Gastroesophageal sphincter (tissue), 4 donors: ENCODE data around the gene DPRX. TPM values are rescaled to one million over a fixed set of nuclear protein-coding genes. Genes with fewer than 3 reads are reported as not detected.

Experiments used
- ATAC-seq: fragments of 150-250 bp; one replicate; pipeline ENCODE4 v1.9.1; 2016; ENCODE audit warnings: mild to moderate bottlenecking, moderate library complexity
- H3K27ac ChIP-seq, 4 donors: fragments of 200-600 bp; sonication (generic) in 3 of 4; 1 replicate in 3 of 4; 2 replicates in 1 of 4; pipeline ENCODE4 v1.5.1; 2016 to 2019
- H3K27me3 ChIP-seq: fragments of 200-600 bp; sonication (generic); one replicate; pipeline ENCODE4 v1.5.1; 2019
- H3K36me3 ChIP-seq, 2 donors: fragments of 200-600 bp; sonication (generic); one replicate each; pipeline ENCODE4 v1.5.1; 2019; ENCODE audit warnings: control low read depth in 1 of 2
- H3K4me1 ChIP-seq, 3 donors: fragments of 200-600 bp; sonication (generic); 1 replicate in 2 of 3; 2 replicates in 1 of 3; pipeline ENCODE4 v1.5.1; 2016 to 2019; ENCODE audit warnings: control low read depth in 2 of 3
- H3K4me3 ChIP-seq, 2 donors: fragments of 200-600 bp; sonication (generic); one replicate each; pipeline ENCODE4 v1.5.1; 2019; ENCODE audit warnings: mild to moderate bottlenecking in 1 of 2, moderate library complexity in 1 of 2
- H3K9me3 ChIP-seq, 3 donors: fragments of 200-600 bp; sonication (generic); one replicate each; pipeline ENCODE4 v1.5.1; 2017 to 2019; ENCODE audit warnings: control low read depth in 2 of 3
- EP300 ChIP-seq: sonication (generic); formaldehyde crosslinking; IDR thresholded peaks from one replicate; pipeline ENCODE4 v1.6.1; 2017; ENCODE audit warnings: antibody characterized with exemption, mild to moderate bottlenecking
- POLR2A ChIP-seq, 2 donors: fragments of 450-650 bp; IDR thresholded peaks; one replicate each; pipeline ENCODE4 v1.6.1; 2017; ENCODE audit warnings: antibody characterized with exemption in 2 of 2, mild to moderate bottlenecking in 2 of 2, moderate library complexity in 1 of 2
- POLR2AphosphoS5 ChIP-seq: sonication (generic); formaldehyde crosslinking; IDR thresholded peaks from one replicate; pipeline ENCODE4 v1.6.1; 2017; ENCODE audit warnings: antibody characterized with exemption
- WGBS, 2 donors: methylation state at CpG; one replicate each; pipeline ENCODE4 v1.1.5; 2018; ENCODE audit warnings: low coverage in 1 of 2; 5-methylcytosine and 5-hydroxymethylcytosine counted together
- small RNA-seq, 4 donors: library from RNA; depleted of rRNA; stranded (forward); fragments of <200 nt; gene quantifications; one replicate each; pipeline ENCODE3, GENCODE V24; 2016
- total RNA-seq, 4 donors: library from RNA; depleted of rRNA; stranded (reverse); fragments of >200 nt; gene quantifications; one replicate each; pipeline ENCODE4 v1.1.0, GENCODE V29; 2016
- TF ChIP-seq, protein P1 (sequence below), 4 experiments: fragments of 200-600 bp in 2 of 4; fragments of 450-650 bp in 2 of 4; sonication (generic) in 1 of 4; IDR thresholded peaks; one replicate each; pipeline ENCODE4 v1.5.1; 2017 to 2019; ENCODE audit warnings: antibody characterized with exemption in 4 of 4, mild to moderate bottlenecking in 2 of 4, moderate library complexity in 2 of 4

The DPRX gene
- total RNA-seq, 4 donors from 2014 or later = not detected

GRCh38 chr19:53670345-53670744, 38.5 kb downstream of the DPRX start:
- H3K36me3 ChIP-seq = no peaks in the 10 kb centered on the region
- ATAC-seq = no peak
- TF ChIP-seq POLR2AphosphoS5 (no peak), POLR2A (IDR thresholded peaks at IDR 0.05) (no peak), EP300 (no peak)
- TF ChIP-seq, protein P1, sequence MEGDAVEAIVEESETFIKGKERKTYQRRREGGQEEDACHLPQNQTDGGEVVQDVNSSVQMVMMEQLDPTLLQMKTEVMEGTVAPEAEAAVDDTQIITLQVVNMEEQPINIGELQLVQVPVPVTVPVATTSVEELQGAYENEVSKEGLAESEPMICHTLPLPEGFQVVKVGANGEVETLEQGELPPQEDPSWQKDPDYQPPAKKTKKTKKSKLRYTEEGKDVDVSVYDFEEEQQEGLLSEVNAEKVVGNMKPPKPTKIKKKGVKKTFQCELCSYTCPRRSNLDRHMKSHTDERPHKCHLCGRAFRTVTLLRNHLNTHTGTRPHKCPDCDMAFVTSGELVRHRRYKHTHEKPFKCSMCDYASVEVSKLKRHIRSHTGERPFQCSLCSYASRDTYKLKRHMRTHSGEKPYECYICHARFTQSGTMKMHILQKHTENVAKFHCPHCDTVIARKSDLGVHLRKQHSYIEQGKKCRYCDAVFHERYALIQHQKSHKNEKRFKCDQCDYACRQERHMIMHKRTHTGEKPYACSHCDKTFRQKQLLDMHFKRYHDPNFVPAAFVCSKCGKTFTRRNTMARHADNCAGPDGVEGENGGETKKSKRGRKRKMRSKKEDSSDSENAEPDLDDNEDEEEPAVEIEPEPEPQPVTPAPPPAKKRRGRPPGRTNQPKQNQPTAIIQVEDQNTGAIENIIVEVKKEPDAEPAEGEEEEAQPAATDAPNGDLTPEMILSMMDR (IDR thresholded peaks at IDR 0.05) = no peak
- H3K9me3 ChIP-seq = no peaks in the 10 kb centered on the region
- peaks cover 17% of the 10 kb centered on the region for H3K27me3 ChIP-seq
- no peak overlapping the region for H3K27ac ChIP-seq
- WGBS, 2 donors = 60 to 93% methylated on average over 1 to 3 of the region's 5 CpGs
- no peak overlapping the region for H3K4me3 ChIP-seq
- H3K4me1 ChIP-seq = no peaks in the 10 kb centered on the region

GRCh38 chr19:53671663-53672062, 39.9 kb downstream of the DPRX start:
- Histone ChIP-seq H3K4me3 (no peak overlapping the region), H3K9me3 (no peaks in the 10 kb centered on the region), H3K27me3 (peaks cover 28% of the 10 kb centered on the region), H3K4me1 (no peaks in the 10 kb centered on the region), H3K27ac (no peak overlapping the region), H3K36me3 (no peaks in the 10 kb centered on the region)
- 38 to 48% methylated on average over 3 of the region's 3 CpGs for whole genome bisulfite sequencing, 2 donors
- no peak for ATAC-seq
- TF ChIP-seq, protein P1 (IDR thresholded peaks at IDR 0.05) = no peak
- no peak for TF ChIP-seq POLR2AphosphoS5
- no peak for TF ChIP-seq EP300
- no peak for TF ChIP-seq POLR2A (IDR thresholded peaks at IDR 0.05)

Small RNAs within 50 kb of the gene (small RNA-seq; reads per million reads assigned to genes)
- gene MIR1323 (0 reads per million in 4 donors), gene MIR498 (0 reads per million in 4 donors), gene MIR512-1 (0 reads per million in 4 donors), gene MIR512-2 (0 reads per million in 4 donors), gene MIR515-1 (0 reads per million in 4 donors), gene MIR515-2 (0 reads per million in 4 donors), gene MIR519C (0 reads per million in 4 donors), gene MIR519E (0 reads per million in 4 donors), gene MIR520E (0 reads per million in 4 donors), gene RNU6-698P (0 reads per million in 4 donors)

Other genes starting within 250 kb of the DPRX start
- gene ZNF765, start 236.8 kb upstream of the DPRX start, total RNA-seq = 10 to 100 TPM in 1 of 4 donors, 1 to 10 TPM in 3; 7.3 to 13.4 (median 8.2) TPM
- 10 to 100 TPM in 2 of 4 donors, 1 to 10 TPM in 2; 7.5 to 12.8 (median 10.2) TPM for gene ZNF761, start 200.0 kb upstream of the DPRX start, total RNA-seq
- gene ZNF813, start 164.3 kb upstream of the DPRX start, total RNA-seq = 1 to 10 TPM; 2.4 to 3.4 (median 2.7) TPM
- 10 to 100 TPM; 23.9 to 29.2 (median 26.1) TPM for gene ZNF331, start 93.9 kb upstream of the DPRX start, total RNA-seq
- 1 to 10 TPM in 1 of 4 donors, under 1 TPM in 3; 0.23 to 1.1 (median 0.28) TPM for gene NLRP12, start 192.3 kb downstream of the DPRX start, total RNA-seq
- 100 to 1,000 TPM; 103 to 355 (median 140) TPM for gene MYADM, start 235.9 kb downstream of the DPRX start, total RNA-seq